OCI-LY7 (cell line): ENCODE measurements around the gene ATP11A. TPM values are rescaled to one million over a fixed set of nuclear protein-coding genes. Genes with fewer than 3 reads are reported as not detected.

ENCODE experiments used
- BruUV-seq: library from RNA; stranded (reverse); fragments of 400-500 nt; replicated peaks from 2 replicates; lab custom pipeline; 2021; lab: Mats Ljungman, UMichigan
- CTCF ChIA-PET: fragments of 300-600 bp; sonication (Branson Sonifier 250); formaldehyde crosslinking; loops from one replicate; lab custom pipeline; 2022; ENCODE audit warnings: antibody characterized with exemption; ENCODE audit not compliant: unreplicated experiment; lab: Charles Lee
- POLR2A ChIA-PET: fragments of 300-600 bp; sonication (Branson Sonifier 250); formaldehyde crosslinking; loops from one replicate; lab custom pipeline; 2022; ENCODE audit warnings: antibody characterized with exemption; lab: Charles Lee
- DNase-seq: peaks from one replicate; pipeline ENCODE4 v3.0.0-alpha.2; 2015; ENCODE audit warnings: low spot score
- H2AFZ ChIP-seq: fragments of 200-600 bp; sonication (generic), shearing (Covaris generic); 2 replicates; pipeline ENCODE4 v1.6.1; 2014; ENCODE audit warnings: mild to moderate bottlenecking, antibody characterized with exemption, low read length, moderate library complexity
- H3K27ac ChIP-seq: fragments of 200-600 bp; sonication (generic); 2 replicates; pipeline ENCODE4 v1.5.1; 2014; ENCODE audit warnings: mixed run types, low read depth, mild to moderate bottlenecking, moderate library complexity, low read length, inconsistent platforms; ENCODE audit not compliant: poor library complexity, severe bottlenecking
- H3K36me3 ChIP-seq: fragments of 200-600 bp; sonication (generic); 2 replicates; pipeline ENCODE4 v1.6.1; 2014; ENCODE audit warnings: mild to moderate bottlenecking, antibody characterized with exemption, low read length, moderate library complexity, mixed read lengths; ENCODE audit not compliant: insufficient read depth
- H3K4me1 ChIP-seq: fragments of 200-600 bp; sonication (generic); 2 replicates; pipeline ENCODE4 v1.5.1; 2014; ENCODE audit warnings: mild to moderate bottlenecking, low read length; ENCODE audit not compliant: insufficient read depth, poor library complexity, severe bottlenecking
- H3K4me2 ChIP-seq: fragments of 200-600 bp; sonication (generic); 2 replicates; pipeline ENCODE4 v1.6.1; 2014; ENCODE audit warnings: mild to moderate bottlenecking, low read length
- H3K4me3 ChIP-seq: fragments of 200-600 bp; sonication (generic); 2 replicates; pipeline ENCODE4 v1.5.1; 2014; ENCODE audit warnings: mild to moderate bottlenecking, low read depth, low read length; ENCODE audit not compliant: poor library complexity, severe bottlenecking
- H3K79me2 ChIP-seq: fragments of 200-600 bp; sonication (generic); 2 replicates; pipeline ENCODE4 v1.6.1; 2016; ENCODE audit warnings: low read depth, mild to moderate bottlenecking, low read length, moderate library complexity, mixed read lengths; ENCODE audit not compliant: insufficient read depth
- H3K9me2 ChIP-seq: fragments of 200-600 bp; sonication (generic); 2 replicates; pipeline ENCODE4 v1.6.1; 2016; ENCODE audit warnings: mild to moderate bottlenecking, low read length, mixed read lengths; ENCODE audit not compliant: insufficient read depth
- H3K9me3 ChIP-seq: fragments of 200-600 bp; sonication (generic); 2 replicates; pipeline ENCODE4 v1.6.1; 2014; ENCODE audit warnings: mild to moderate bottlenecking, mixed run types, low read length, mixed read lengths
- H4K20me1 ChIP-seq: fragments of 200-600 bp; sonication (generic); 2 replicates; pipeline ENCODE4 v1.6.1; 2014; ENCODE audit warnings: mild to moderate bottlenecking, antibody characterized with exemption, low read length, moderate library complexity, mixed read lengths; ENCODE audit not compliant: insufficient read depth
- EZH2phosphoT487 ChIP-seq: fragments of 200-600 bp; sonication (generic); IDR thresholded peaks from 2 replicates; pipeline ENCODE4 v1.6.1; 2018; ENCODE audit warnings: low read depth, borderline replicate concordance, mild to moderate bottlenecking, mixed run types, antibody characterized with exemption, low read length, moderate library complexity, mixed read lengths
- intact Hi-C: fragments of 100-400 bp; cut with micrococcal nuclease; formaldehyde crosslinking; loops from one replicate; pipeline ENCODE4 v1.10.0; 2022; ENCODE audit not compliant: unreplicated experiment
- total RNA-seq, 2 experiments: library from RNA; depleted of rRNA in 1 of 2; stranded (reverse); fragments of >200 nt in 1 of 2; shearing (Covaris generic) in 1 of 2; gene quantifications; 2 replicates each; pipeline ENCODE4 v1.2.3, GENCODE V29; 2014 to 2022
- TF ChIP-seq, protein P1 (sequence below): fragments of 200-600 bp; sonication (generic); conservative IDR thresholded peaks from 2 replicates; pipeline ENCODE4 v1.5.1; 2014; ENCODE audit warnings: mild to moderate bottlenecking, antibody characterized with exemption, low read length, moderate library complexity, mixed read lengths

ATP11A gene
- total RNA-seq, 2 experiments from 2014 or later, result 8.8 to 23.1 TPM

- Histone ChIP-seq H3K79me2 (no peaks in the 10 kb centered on the region), H3K4me3 (no peak overlapping the region), H3K4me1 (peaks cover 4% of the 10 kb centered on the region), H3K9me3 (no peaks in the 10 kb centered on the region), H4K20me1 (no peaks in the 10 kb centered on the region), H3K4me2 (no peak overlapping the region), H3K9me2 (no peaks in the 10 kb centered on the region), H2AFZ (no peak overlapping the region), H3K36me3 (no peaks in the 10 kb centered on the region), H3K27ac (no peak overlapping the region)
- no peak for TF ChIP-seq EZH2phosphoT487
- TF ChIP-seq, protein P1, sequence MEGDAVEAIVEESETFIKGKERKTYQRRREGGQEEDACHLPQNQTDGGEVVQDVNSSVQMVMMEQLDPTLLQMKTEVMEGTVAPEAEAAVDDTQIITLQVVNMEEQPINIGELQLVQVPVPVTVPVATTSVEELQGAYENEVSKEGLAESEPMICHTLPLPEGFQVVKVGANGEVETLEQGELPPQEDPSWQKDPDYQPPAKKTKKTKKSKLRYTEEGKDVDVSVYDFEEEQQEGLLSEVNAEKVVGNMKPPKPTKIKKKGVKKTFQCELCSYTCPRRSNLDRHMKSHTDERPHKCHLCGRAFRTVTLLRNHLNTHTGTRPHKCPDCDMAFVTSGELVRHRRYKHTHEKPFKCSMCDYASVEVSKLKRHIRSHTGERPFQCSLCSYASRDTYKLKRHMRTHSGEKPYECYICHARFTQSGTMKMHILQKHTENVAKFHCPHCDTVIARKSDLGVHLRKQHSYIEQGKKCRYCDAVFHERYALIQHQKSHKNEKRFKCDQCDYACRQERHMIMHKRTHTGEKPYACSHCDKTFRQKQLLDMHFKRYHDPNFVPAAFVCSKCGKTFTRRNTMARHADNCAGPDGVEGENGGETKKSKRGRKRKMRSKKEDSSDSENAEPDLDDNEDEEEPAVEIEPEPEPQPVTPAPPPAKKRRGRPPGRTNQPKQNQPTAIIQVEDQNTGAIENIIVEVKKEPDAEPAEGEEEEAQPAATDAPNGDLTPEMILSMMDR, result no peak
- DNase-seq, result no peak
- POLR2A ChIA-PET, result interaction anchor here (0.7 kb wide), 1 partner anchor 155 kb away, joined by 3 read pairs; no protein-coding TSS in a partner anchor
- no TSS peak for BruUV-seq
- CTCF ChIA-PET, result no interaction called here
- intact Hi-C loops, result no loop called here
These were observed 213.3 kb downstream of the ATP11A start for GRCh38 chr13:112903071-112903577.

- no peaks in the 10 kb centered on the region for H3K9me2 ChIP-seq
- ChIA-PET CTCF (no interaction called here), POLR2A (interaction anchor here (0.7 kb wide), 1 partner anchor 155 kb away, joined by 3 read pairs; no protein-coding TSS in a partner anchor)
- H3K4me3 ChIP-seq, result no peak overlapping the region
- no peaks in the 10 kb centered on the region for H3K9me3 ChIP-seq
- no peaks in the 10 kb centered on the region for H3K79me2 ChIP-seq
- DNase-seq, result no peak
- H3K36me3 ChIP-seq, result no peaks in the 10 kb centered on the region
- BruUV-seq, result no TSS peak
- intact Hi-C loops, result no loop called here
- H4K20me1 ChIP-seq, result no peaks in the 10 kb centered on the region
- H3K27ac ChIP-seq, result no peak overlapping the region
- no peak overlapping the region for H2AFZ ChIP-seq
- TF ChIP-seq, protein P1, result no peak
- no peak for TF ChIP-seq EZH2phosphoT487
- peaks cover 9% of the 10 kb centered on the region for H3K4me1 ChIP-seq
- no peak overlapping the region for H3K4me2 ChIP-seq
These were observed 213.9 kb downstream of the ATP11A start for GRCh38 chr13:112903606-112904195.

DNA sequence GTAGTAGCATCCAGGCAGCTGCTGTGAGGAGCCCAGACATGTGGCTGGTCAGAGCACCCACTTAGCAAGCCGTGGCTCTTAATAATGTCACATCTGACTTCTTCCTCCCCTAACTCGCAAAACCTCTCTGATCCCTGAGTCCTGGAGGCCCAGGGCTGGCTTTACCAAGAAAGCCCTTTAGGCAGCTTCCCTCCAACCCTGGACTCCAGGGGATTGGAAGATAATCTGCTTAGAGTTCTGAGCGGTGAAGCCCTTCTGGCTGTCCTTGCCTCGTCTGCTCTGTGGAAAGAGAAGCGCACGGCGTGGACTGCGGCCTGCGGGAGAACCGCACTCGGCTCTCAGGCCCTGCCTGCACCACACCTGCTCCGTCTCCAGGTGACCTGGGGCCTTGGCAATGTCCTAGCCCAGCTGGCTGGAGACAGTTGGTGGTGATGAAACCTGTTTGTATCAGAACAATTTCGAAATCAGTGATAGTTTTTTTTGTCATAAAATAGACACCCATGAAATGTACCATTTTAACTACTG lies 214.7 kb downstream of the ATP11A start:
- H3K79me2 ChIP-seq, result no peaks in the 10 kb centered on the region
- CTCF ChIA-PET, result no interaction called here

More for the DNA sequence above, 214.7 kb downstream of the ATP11A start:
- Histone ChIP-seq H3K9me2 (no peaks in the 10 kb centered on the region), H3K27ac (no peak overlapping the region), H3K36me3 (no peaks in the 10 kb centered on the region), H3K9me3 (no peaks in the 10 kb centered on the region), H4K20me1 (no peaks in the 10 kb centered on the region), H3K4me3 (no peak overlapping the region), H3K4me2 (no peak overlapping the region), H3K4me1 (peaks cover 9% of the 10 kb centered on the region), H2AFZ (no peak overlapping the region)
- no peak for DNase-seq
- BruUV-seq, result no TSS peak
- intact Hi-C loops, result no loop called here
- TF ChIP-seq EZH2phosphoT487, result no peak
- TF ChIP-seq, protein P1, result no peak
- POLR2A ChIA-PET, result no interaction called here
